Tibial nerve (tissue), 4 donors: ENCODE data around the gene MALRD1.

Source experiments
- EP300 ChIP-seq, 2 donors: sonication (generic); formaldehyde crosslinking; IDR thresholded peaks; one replicate each; pipeline ENCODE4 v1.6.1; 2017; ENCODE audit warnings: antibody characterized with exemption in 2 of 2, mild to moderate bottlenecking in 1 of 2
- POLR2A ChIP-seq, 2 donors: fragments of 450-650 bp; IDR thresholded peaks; one replicate each; pipeline ENCODE4 v1.6.1; 2017; ENCODE audit warnings: antibody characterized with exemption in 2 of 2, mild to moderate bottlenecking in 2 of 2, moderate library complexity in 2 of 2
- TF ChIP-seq, protein P1 (sequence below), 5 experiments: fragments of 200-600 bp in 3 of 5; fragments of 450-650 bp in 2 of 5; sonication (generic) in 3 of 5; IDR thresholded peaks; one replicate each; pipeline ENCODE4 v1.5.1; 2016 to 2019; ENCODE audit warnings: antibody characterized with exemption in 5 of 5, mild to moderate bottlenecking in 3 of 5, moderate library complexity in 2 of 5

DNA sequence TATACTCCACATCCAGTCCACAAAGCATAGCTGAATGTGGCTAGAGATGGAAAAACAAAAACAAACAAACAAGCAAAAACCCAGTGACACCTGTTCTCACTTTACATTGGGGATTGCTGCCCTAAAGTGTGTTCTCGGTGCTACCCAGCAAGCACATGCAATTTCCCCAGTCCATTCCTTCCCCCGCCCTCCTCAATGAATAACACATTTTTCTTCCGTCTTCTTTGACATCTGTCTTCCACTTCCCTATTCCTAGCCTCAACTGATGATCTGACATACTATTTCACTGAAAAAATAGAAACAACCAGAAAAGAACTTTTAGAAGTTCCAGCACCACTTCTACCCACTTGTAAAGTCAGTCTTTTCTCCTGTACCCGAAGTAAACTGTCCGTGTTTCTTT, 147.1 kb downstream of the MALRD1 start:
- TF ChIP-seq, protein P1, sequence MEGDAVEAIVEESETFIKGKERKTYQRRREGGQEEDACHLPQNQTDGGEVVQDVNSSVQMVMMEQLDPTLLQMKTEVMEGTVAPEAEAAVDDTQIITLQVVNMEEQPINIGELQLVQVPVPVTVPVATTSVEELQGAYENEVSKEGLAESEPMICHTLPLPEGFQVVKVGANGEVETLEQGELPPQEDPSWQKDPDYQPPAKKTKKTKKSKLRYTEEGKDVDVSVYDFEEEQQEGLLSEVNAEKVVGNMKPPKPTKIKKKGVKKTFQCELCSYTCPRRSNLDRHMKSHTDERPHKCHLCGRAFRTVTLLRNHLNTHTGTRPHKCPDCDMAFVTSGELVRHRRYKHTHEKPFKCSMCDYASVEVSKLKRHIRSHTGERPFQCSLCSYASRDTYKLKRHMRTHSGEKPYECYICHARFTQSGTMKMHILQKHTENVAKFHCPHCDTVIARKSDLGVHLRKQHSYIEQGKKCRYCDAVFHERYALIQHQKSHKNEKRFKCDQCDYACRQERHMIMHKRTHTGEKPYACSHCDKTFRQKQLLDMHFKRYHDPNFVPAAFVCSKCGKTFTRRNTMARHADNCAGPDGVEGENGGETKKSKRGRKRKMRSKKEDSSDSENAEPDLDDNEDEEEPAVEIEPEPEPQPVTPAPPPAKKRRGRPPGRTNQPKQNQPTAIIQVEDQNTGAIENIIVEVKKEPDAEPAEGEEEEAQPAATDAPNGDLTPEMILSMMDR (IDR thresholded peaks at IDR 0.05) = no peak
- no peak for TF ChIP-seq POLR2A (IDR thresholded peaks at IDR 0.05)
- TF ChIP-seq EP300 (IDR thresholded peaks at IDR 0.05) = no peak
